Activated T-helper 1 cell treated with anti-CD3 and anti-CD28 coated beads, Interleukin-2, amount 50 U/mL, for 16 hours (primary cell): ENCODE measurements around the gene RSPO4.

Experiments
- DNase-seq, 2 donors: peaks; one replicate each; pipeline ENCODE4 v3.0.0-alpha.2; 2020; ENCODE audit warnings: low read depth in 1 of 2, low spot score in 1 of 2

The RSPO4 gene

GRCh38 chr20:971346-971745 lies 30.8 kb downstream of the RSPO4 start:
- no peak for DNase-seq

GRCh38 chr20:969868-970267 lies 32.2 kb downstream of the RSPO4 start:
- DNase-seq: no peak

GRCh38 chr20:967796-968742 lies 34.0 kb downstream of the RSPO4 start:
- no peak for DNase-seq

DNA sequence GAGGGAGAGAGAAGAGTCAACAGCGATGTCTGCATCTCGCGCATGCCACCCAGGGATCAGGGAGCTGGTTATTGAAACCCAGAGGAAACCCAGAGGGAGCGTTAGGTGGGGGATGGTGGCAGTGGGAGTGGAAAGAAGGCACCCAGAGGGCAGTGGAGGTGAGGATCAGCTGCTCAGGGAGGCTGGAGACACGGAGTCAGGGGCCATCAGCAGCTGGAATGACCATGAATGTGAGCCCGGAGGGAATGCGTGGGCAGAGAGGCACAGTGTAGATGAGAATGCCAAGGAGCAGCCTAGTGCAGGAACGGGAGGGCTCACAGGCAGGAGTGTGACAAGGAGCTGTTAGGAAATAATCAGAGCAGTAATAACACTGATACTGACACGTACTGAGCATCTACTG lies 36.2 kb downstream of the RSPO4 start:
- DNase-seq: no peak

DNA sequence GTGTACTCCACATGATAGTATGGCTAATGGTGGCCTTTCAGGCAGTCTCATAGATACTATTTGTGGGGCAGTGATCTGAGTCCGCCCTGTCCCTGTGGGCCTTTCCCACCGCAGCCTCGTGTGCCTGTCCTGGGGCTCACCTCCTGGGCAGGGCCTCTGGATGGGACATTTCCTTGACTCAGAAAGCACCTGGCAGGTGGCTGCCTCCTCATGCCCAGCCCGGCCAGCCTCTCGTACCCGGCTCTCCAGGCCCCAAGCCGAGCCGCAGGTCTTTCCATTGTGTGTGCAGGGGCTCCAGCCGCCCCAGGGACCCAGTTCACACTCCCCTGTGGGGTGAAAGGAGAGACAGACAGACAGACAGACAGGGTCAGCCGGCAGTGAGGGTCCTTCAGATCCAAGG lies 38.3 kb downstream of the RSPO4 start:
- no peak for DNase-seq

DNA sequence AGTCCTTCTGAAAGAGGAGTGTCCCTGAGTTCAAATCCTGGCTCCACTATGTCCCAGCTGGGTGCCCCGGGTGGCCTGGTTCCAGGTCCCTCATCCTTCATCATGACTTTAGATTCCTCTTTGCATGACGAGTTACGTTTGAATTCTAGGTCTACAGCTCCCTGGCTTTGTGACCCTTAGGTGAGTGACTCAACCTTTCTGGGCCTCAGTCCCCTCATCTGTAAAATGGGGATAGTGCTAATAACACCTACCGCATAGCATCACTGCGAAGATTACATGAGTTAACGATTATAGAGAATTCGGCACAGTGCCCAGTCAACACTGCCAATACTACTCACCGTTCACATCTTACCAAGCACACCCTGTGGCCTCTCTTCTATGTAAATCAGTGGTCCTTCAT lies 39.4 kb downstream of the RSPO4 start:
- no peak for DNase-seq

DNA sequence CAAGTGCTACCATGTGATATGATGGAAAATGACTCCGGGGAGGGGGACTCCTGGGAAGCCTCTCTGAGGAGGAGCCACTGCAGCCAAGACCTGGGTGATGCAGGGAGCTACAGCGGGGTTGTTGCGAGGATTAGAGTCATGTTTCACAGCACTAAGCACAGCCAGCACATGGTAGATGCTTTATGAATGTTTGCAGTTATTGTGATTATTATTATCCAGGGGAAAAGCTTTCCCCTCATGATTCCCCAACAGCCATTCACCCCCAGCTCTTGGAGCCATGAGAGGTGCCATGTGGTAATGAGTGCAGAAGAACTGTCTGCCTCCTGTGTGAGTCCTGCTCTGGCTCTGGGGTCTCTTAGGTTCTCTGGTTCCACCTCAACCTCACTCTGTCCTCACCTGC lies 39.9 kb downstream of the RSPO4 start:
- no peak for DNase-seq

- no peak for DNase-seq
Measured at GRCh38 chr20:961768-962167, 40.3 kb downstream of the RSPO4 start.

DNA sequence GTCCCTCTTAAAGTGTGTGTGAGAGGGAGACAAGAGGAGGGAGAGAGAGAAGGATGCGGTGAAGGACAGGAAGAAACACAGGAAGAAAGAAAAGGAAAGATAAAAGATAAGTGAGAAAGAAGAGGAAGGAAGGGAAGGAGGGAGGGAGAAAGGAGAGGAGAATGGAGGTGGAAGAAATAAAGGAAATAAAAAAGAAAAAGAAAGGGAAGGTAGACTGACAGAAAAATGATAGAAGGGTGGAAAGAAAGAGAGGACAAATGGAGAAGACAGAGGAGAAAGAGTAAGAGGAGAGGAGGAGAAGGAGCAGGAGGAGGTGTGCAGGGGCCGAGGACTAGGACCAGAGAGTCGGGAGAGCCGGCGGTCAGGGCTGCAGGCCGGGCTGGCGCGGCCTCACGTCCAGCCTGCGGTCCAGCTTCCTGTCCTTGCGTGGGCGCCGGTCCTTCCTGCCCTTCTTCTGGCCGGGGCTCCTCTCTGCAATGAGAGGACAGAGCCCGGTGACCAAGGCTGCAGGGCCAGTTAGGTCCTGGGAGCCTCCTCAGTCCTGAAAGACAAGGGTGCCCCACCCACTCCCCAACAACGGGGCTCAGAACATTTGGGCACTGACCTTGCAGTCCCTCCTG lies 42.0 kb downstream of the RSPO4 start:
- DNase-seq: no peak

DNA sequence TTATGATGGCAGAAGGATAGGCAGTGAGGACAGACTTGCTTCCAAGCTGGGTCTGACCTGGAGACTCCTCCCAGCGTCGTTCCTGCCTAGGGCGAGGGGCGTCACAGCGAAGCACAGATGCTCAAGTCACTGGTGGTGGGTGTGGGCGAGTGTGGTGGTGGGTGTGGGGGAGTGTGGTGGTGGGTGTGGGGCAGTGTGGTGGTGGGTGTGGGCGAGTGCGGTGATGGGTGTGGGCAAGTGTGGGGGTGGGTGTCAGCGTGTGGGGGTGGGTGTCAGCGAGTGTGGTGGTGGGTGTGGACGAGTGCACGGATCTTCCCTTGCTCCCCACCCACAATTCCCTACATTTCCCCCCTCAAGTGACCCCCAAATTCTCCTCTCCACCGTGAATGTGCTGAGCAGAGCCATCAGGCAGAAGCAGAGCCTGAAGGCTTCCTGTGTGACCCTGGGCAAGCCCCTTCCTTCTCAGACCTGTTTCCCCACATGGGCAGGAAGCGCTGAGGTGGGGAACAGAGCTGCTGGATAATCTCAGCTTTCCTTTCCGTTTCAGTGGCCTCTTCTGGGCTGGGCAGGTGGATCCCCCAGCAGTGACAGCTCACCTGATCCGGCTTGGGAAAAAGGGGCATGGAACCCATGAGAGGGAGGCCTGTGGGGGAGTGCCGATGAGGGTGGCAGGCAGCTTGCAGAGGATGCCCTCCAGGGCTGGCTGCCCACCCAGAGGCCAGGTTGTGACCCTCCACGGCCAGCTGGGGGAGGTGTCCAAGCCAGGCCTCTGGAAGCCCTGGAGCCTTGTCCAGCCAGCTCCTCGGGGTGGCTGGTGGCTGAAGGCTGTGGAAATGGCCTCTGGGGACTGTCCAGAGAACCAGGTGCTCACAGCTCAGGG lies 42.9 kb downstream of the RSPO4 start:
- no peak for DNase-seq

- no peak for DNase-seq
Measured at GRCh38 chr20:957544-957943, 44.6 kb downstream of the RSPO4 start.

DNA sequence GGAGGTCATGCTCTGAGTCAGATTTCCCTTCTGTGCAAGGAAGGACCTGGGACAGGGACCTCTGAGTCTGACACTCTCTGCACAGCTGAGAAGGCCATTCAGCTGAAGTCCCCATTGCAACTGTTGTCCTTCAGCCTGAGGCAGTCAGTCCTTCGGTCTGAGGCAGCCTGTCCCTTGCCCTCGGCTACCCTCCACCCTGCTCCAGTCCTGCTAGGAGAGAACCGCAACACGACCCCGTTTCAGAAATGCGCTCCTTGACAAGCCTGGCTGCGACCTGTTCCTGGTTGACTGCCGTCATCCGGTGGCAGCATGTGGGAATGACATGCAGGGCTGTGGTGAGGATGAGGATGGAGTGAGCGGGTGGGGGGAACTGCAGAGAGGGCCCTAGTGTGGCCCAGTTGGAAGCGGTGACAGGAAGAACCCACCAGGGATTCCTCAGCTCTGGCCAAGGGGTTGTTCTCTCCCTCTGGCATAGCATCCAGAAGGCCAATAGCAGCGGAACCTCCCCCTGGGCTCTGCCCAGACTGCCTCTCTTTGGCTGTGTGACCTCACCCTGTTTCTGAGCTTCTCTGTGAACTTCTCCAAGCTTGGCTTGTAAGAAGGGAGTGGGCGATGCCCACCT lies 45.7 kb downstream of the RSPO4 start:
- peak; percentile 48 to 61 for DNase-seq

DNA sequence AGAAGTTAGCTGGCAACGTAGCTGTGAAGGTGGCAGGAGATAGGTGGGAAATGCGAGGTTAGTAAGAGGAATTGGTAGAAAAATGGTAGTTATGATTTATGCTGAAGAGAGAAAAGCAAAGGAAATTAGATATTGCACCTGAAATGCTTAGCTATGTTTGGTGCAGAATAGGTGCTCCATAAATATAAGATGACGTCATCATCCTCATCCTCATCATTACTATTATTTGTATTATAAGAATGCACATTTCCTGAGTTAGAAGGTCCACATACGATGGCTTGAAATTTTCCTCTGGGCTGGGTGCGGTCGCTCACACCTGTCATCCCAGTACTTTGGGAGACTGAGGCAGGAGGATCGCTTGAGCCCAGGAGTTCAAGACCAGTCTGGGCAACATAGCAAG lies 46.5 kb downstream of the RSPO4 start:
- no peak for DNase-seq

- DNase-seq: no peak
Measured at GRCh38 chr20:955111-955510, 47.0 kb downstream of the RSPO4 start.

DNA sequence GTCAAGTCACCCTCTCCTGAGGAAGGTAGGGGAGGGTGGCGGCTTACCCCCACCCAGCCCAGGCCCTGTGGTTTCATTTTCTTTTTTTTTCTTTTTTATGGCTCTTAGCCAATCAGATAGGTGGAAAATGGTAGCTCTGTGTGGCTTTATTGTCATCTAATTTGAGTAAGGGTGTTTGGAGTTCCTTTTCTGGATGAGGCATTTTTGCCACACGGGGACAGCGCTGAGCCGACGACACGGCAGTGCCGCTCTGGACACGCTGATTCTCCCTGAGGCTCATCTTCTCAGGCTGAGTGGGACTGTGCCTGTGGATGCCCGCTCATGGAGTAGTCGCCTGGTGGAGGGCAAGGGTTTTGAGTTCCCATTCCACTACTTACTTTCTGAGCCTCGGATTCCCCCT lies 48.4 kb downstream of the RSPO4 start:
- no peak for DNase-seq

DNA sequence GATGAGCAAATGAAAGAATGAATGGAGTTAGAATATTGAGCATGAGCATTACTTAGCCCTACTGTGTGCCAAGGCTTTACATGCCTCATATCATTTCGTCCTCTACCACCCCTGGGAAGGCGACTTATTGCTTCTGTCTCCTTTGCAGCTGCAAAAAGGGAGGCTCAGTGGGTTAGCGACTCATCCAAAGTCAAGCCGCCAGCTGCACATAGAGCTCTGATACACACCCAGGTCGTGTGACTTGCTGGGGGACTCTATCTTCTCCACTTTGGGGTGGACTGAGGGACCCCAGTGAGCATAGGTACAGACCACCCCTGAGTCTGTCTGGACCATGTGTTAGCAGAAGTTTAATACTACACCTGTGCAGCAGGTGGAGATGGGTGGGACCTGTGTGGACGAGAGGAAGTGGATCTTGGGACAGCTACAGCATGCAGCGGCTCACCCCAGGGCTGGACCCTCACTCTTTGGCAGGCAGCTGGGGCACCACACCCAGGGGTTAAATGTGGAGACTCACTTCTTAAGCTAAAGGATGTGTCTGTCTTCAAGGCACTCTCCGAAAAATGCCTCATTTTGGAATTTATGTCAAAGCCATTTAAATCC lies 49.8 kb downstream of the RSPO4 start:
- no peak for DNase-seq

DNA sequence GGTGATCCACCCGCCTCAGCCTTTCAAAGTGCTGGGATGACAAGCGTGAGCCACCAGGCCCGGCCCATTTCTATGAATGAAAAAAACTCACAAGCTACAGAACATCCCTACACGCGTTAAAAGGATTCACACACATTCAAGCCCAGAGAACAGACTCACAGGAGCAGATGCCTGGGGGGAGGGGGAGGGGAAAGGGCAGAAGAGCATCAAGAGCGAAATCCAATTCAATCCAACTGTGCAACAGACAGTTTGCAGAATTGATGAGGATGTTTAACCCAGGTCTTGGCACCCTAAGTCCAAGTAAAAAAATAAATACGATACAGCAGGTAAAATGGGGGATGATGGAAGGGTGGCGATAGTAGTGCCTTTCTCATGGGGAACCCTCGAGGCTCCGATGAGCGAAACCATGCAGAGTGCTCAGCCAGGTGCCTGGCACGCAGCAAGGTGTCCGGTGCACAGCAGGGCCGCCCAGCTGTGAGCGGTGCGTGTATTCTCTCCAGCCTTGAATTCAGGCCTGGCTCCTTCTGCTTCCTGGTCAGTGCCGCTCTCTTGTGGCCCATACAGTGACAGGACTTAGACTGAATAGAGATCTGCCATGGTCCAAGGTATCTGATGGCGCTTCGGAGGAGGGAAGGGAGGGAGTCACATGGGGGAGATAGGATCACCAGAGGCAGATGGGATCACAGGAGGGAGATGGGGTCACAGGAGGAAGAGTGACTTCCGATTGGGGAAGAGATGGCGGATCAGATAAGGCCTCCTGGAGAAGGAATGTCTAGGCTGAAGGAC lies 50.5 kb downstream of the RSPO4 start:
- no peak for DNase-seq

GRCh38 chr20:949717-950116 lies 52.4 kb downstream of the RSPO4 start:
- DNase-seq: no peak

- DNase-seq: no peak
Measured at GRCh38 chr20:946826-947225, 55.3 kb downstream of the RSPO4 start.

DNA sequence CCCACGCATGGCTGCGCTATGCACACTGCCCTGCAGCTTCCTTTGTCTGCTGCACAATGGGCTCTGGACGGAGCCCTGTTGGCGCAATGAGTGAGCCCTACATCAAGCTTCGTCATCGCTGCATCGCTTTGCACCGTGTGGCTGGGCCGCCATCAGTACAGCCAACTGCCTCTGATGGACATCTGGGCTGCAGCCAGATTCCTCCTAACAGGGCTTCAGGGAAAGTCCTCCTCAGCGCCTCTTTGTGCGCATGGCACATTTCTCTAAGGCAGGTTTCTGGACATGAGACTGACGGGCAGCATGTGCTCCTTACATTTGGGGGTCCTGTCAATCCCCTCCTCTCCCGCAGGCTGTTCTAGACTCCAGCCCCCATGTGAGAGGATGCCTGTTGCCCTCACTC lies 56.3 kb downstream of the RSPO4 start:
- DNase-seq: no peak
